Neuronal stem cell (in vitro differentiated cells): Measurements from ENCODE around the gene GAS6.

ENCODE experiments used
- DNase-seq: peaks from one replicate; pipeline ENCODE4 v3.0.0-alpha.2; 2013; ENCODE audit warnings: low spot score
- H2AFZ ChIP-seq: one replicate; pipeline ENCODE4 v1.6.1; 2013; ENCODE audit warnings: mild to moderate bottlenecking, low read length, inconsistent platforms
- H2AK5ac ChIP-seq: 2 replicates; pipeline ENCODE4 v1.6.1; 2013; ENCODE audit warnings: low read depth, mild to moderate bottlenecking, inconsistent platforms, low read length, moderate library complexity, mixed read lengths
- H2BK120ac ChIP-seq: 2 replicates; pipeline ENCODE4 v1.6.1; 2013; ENCODE audit warnings: low read depth, mild to moderate bottlenecking, inconsistent platforms, low read length, moderate library complexity, mixed read lengths
- H2BK12ac ChIP-seq: one replicate; pipeline ENCODE4 v1.6.1; 2013; ENCODE audit warnings: low read length, inconsistent platforms
- H2BK15ac ChIP-seq: 2 replicates; pipeline ENCODE4 v1.6.1; 2013; ENCODE audit warnings: mild to moderate bottlenecking, low read length, inconsistent platforms, mixed read lengths
- H2BK5ac ChIP-seq: one replicate; pipeline ENCODE4 v1.6.1; 2013; ENCODE audit warnings: inconsistent platforms, mild to moderate bottlenecking, low read length, moderate library complexity
- H3K14ac ChIP-seq: one replicate; pipeline ENCODE4 v1.6.1; 2013; ENCODE audit warnings: low read length, inconsistent platforms
- H3K18ac ChIP-seq: 2 replicates; pipeline ENCODE4 v1.6.1; 2013; ENCODE audit warnings: low read length, inconsistent platforms
- H3K23ac ChIP-seq: 2 replicates; pipeline ENCODE4 v1.6.1; 2013; ENCODE audit warnings: low read depth, mild to moderate bottlenecking, mixed read lengths, low read length, inconsistent platforms; ENCODE audit not compliant: poor library complexity
- H3K27ac ChIP-seq: replicated peaks from 3 replicates; pipeline ENCODE4 v1.5.1; 2013; ENCODE audit warnings: low read length, inconsistent platforms
- H3K27me3 ChIP-seq, 3 experiments: 2 replicates each; pipeline ENCODE4 v1.6.1; 2013; ENCODE audit warnings: low read length in 3 of 3, mild to moderate bottlenecking in 2 of 3, inconsistent platforms in 1 of 3, low read depth in 1 of 3, mixed read lengths in 1 of 3, moderate library complexity in 1 of 3; ENCODE audit not compliant: control insufficient read depth in 3 of 3, insufficient read depth in 3 of 3
- H3K36me3 ChIP-seq, 2 donors: replicated peaks in 1 of 2; 2 replicates each; pipeline ENCODE4 v1.6.1; 2013; ENCODE audit warnings: low read length in 2 of 2; ENCODE audit not compliant: control insufficient read depth in 2 of 2, insufficient read depth in 2 of 2
- H3K4ac ChIP-seq: 2 replicates; pipeline ENCODE4 v1.6.1; 2013; ENCODE audit warnings: inconsistent platforms, mild to moderate bottlenecking, low read length, moderate library complexity
- H3K4me1 ChIP-seq, 2 donors: 1 replicate in 1 of 2; 2 replicates in 1 of 2; pipeline ENCODE4 v1.6.1; 2013; ENCODE audit warnings: low read length in 2 of 2, low read depth in 1 of 2; ENCODE audit not compliant: control insufficient read depth in 2 of 2, insufficient read depth in 1 of 2
- H3K4me2 ChIP-seq: one replicate; pipeline ENCODE4 v1.6.1; 2013; ENCODE audit warnings: mild to moderate bottlenecking, low read length, inconsistent platforms; ENCODE audit not compliant: insufficient read depth, poor library complexity, severe bottlenecking
- H3K4me3 ChIP-seq, 2 donors: 2 replicates each; pipeline ENCODE4 v1.5.1; 2013; ENCODE audit warnings: low read length in 2 of 2, mild to moderate bottlenecking in 2 of 2, inconsistent platforms in 1 of 2, moderate library complexity in 1 of 2
- H3K79me1 ChIP-seq: one replicate; pipeline ENCODE4 v1.6.1; 2013; ENCODE audit warnings: low read depth, mild to moderate bottlenecking, inconsistent platforms, low read length, moderate library complexity
- H3K9ac ChIP-seq: one replicate; pipeline ENCODE4 v1.6.1; 2013; ENCODE audit warnings: mild to moderate bottlenecking, low read depth, low read length, inconsistent platforms; ENCODE audit not compliant: poor library complexity
- H3K9me3 ChIP-seq, 2 donors: replicated peaks in 1 of 2; 2 replicates each; pipeline versions ENCODE3 to v1.6.1; 2013; ENCODE audit warnings: low read length in 2 of 2, mild to moderate bottlenecking in 2 of 2, inconsistent platforms in 1 of 2, low read depth in 1 of 2, mixed read lengths in 1 of 2, moderate library complexity in 1 of 2; ENCODE audit not compliant: control insufficient read depth in 2 of 2, insufficient read depth in 1 of 2
- H4K8ac ChIP-seq: one replicate; pipeline ENCODE4 v1.6.1; 2013; ENCODE audit warnings: low read depth, mild to moderate bottlenecking, inconsistent platforms, low read length, moderate library complexity
- H4K91ac ChIP-seq: one replicate; pipeline ENCODE4 v1.6.1; 2013; ENCODE audit warnings: low read length, low read depth, mild to moderate bottlenecking, inconsistent platforms; ENCODE audit not compliant: poor library complexity
- WGBS, 2 donors: extraction: QIAGEN DNeasy Blood & Tissue Kit; methylation state at CpG; one replicate each; pipeline ENCODE4 v1.1.7; 2013; ENCODE audit warnings: missing lambda C conversion rate in 2 of 2, mixed read lengths in 1 of 2; ENCODE audit not compliant: insufficient read length in 2 of 2, insufficient replicate concordance in 1 of 2; ENCODE audit errors: extremely low coverage in 2 of 2; 5-methylcytosine and 5-hydroxymethylcytosine counted together

The GAS6 gene

GRCh38 chr13:113783966-113784644 is 79.8 kb downstream of the GAS6 start:
- H3K4me3 ChIP-seq = no peak overlapping the region
- no peak overlapping the region for H2BK120ac ChIP-seq
- H3K4ac ChIP-seq = no peak overlapping the region
- H3K4me2 ChIP-seq = no peak overlapping the region
- no peak overlapping the region for H4K91ac ChIP-seq
- H2BK12ac ChIP-seq = no peak overlapping the region
- WGBS, 2 donors = no CpG with 5 or more reads among the region's 10 CpGs
- H3K27me3 ChIP-seq = peaks cover 0 to 30% (median 0%) of the 10 kb centered on the region in 3 experiments
- H3K27ac ChIP-seq = no peak overlapping the region
- H3K18ac ChIP-seq = no peak overlapping the region
- peaks cover 0 to 4% of the 10 kb centered on the region in 2 donors for H3K4me1 ChIP-seq
- no peak overlapping the region for H2AFZ ChIP-seq
- peaks cover 4 to 9% of the 10 kb centered on the region in 2 donors for H3K9me3 ChIP-seq
- H4K8ac ChIP-seq = no peak overlapping the region
- peaks cover 0 to 2% of the 10 kb centered on the region in 2 donors for H3K36me3 ChIP-seq
- no peaks in the 10 kb centered on the region for H3K79me1 ChIP-seq
- no peak overlapping the region for H2AK5ac ChIP-seq
- no peak overlapping the region for H2BK5ac ChIP-seq
- no peak overlapping the region for H3K9ac ChIP-seq
- DNase-seq = no peak
- no peak overlapping the region for H3K23ac ChIP-seq
- no peak overlapping the region for H2BK15ac ChIP-seq
- H3K14ac ChIP-seq = no peak overlapping the region

- peaks cover 0 to 34% (median 0%) of the 10 kb centered on the region in 3 experiments for H3K27me3 ChIP-seq
- peaks cover 0 to 3% of the 10 kb centered on the region in 2 donors for H3K4me1 ChIP-seq
- H3K9ac ChIP-seq = no peak overlapping the region
- no peak overlapping the region for H3K23ac ChIP-seq
- no CpG with 5 or more reads among the region's 12 CpGs for whole genome bisulfite sequencing, 2 donors
- H3K14ac ChIP-seq = no peak overlapping the region
- H3K4me2 ChIP-seq = no peak overlapping the region
- H4K91ac ChIP-seq = no peak overlapping the region
- no peak overlapping the region for H3K4me3 ChIP-seq
- no peak overlapping the region for H3K27ac ChIP-seq
- no peak overlapping the region for H4K8ac ChIP-seq
- H3K9me3 ChIP-seq = peaks cover 4 to 9% of the 10 kb centered on the region in 2 donors
- no peak overlapping the region for H2AK5ac ChIP-seq
- no peak overlapping the region for H2BK5ac ChIP-seq
- no peak overlapping the region for H3K4ac ChIP-seq
- no peak overlapping the region for H2BK12ac ChIP-seq
- DNase-seq = no peak
- no peaks in the 10 kb centered on the region for H3K79me1 ChIP-seq
- H3K18ac ChIP-seq = peak overlapping the region; percentile 13
- no peak overlapping the region for H2BK15ac ChIP-seq
- H2AFZ ChIP-seq = no peak overlapping the region
- H3K36me3 ChIP-seq = peaks cover 0 to 2% of the 10 kb centered on the region in 2 donors
- no peak overlapping the region for H2BK120ac ChIP-seq
Observed at GRCh38 chr13:113783200-113783881, 80.5 kb downstream of the GAS6 start.

DNA sequence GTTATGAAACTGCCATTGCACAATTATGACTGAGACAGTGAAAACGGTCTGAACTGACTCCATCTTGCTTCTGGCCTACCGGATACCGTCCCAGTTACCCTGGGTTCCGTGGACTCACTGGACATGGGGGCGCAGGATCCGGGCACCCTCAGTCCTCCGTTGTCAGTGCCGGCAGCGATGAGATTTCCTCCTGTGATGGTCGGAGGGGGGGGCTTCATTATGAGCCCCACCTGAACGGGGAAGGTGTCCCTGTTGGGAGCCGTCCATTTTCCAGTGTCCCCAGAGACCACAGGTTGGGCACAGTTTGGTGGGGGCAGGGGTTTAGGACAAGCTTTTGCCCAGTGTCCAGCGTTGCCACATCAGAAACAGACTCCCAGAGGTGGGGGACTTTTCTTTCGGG is 81.4 kb downstream of the GAS6 start:
- WGBS, 2 donors = no CpG with 5 or more reads among the region's 14 CpGs
- no peak overlapping the region for H3K9ac ChIP-seq
- H3K79me1 ChIP-seq = no peaks in the 10 kb centered on the region
- no peak overlapping the region for H3K4me3 ChIP-seq
- no peak overlapping the region for H2AFZ ChIP-seq
- peaks cover 0 to 2% of the 10 kb centered on the region in 2 donors for H3K36me3 ChIP-seq
- peaks cover 4 to 7% of the 10 kb centered on the region in 2 donors for H3K9me3 ChIP-seq
- H2BK5ac ChIP-seq = no peak overlapping the region
- no peak for DNase-seq
- H3K27me3 ChIP-seq = peaks cover 0 to 38% (median 0%) of the 10 kb centered on the region in 3 experiments
- no peak overlapping the region for H2BK12ac ChIP-seq
- H3K14ac ChIP-seq = no peak overlapping the region
- no peaks in the 10 kb centered on the region for H3K4me1 ChIP-seq
- no peak overlapping the region for H3K4me2 ChIP-seq
- no peak overlapping the region for H4K91ac ChIP-seq
- H3K27ac ChIP-seq = no peak overlapping the region
- H4K8ac ChIP-seq = no peak overlapping the region
- H3K18ac ChIP-seq = no peak overlapping the region
- H3K23ac ChIP-seq = no peak overlapping the region
- no peak overlapping the region for H2BK120ac ChIP-seq
- no peak overlapping the region for H3K4ac ChIP-seq
- H2BK15ac ChIP-seq = no peak overlapping the region
- H2AK5ac ChIP-seq = no peak overlapping the region

DNA sequence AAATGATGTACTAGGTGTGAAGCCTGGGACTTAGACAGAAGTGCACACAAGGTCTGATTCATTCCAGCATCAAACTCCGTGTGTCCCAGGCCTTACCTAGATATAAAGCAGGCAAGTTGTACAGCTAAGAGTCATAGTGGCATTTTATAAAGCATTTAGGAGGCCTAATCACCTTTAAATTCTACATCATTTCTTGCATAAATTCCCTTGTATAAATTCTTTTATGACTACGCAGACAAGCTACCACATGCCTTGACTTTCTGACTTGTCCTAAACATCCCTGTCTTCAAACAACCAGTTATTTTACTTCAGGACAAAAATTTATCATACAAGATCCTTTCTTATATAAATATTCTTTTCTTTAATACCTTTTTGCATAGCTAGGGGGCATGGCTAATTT is 82.3 kb downstream of the GAS6 start:
- no peak overlapping the region for H2AFZ ChIP-seq
- DNase-seq = no peak
- no peak overlapping the region for H3K27ac ChIP-seq
- H2AK5ac ChIP-seq = no peak overlapping the region
- no peaks in the 10 kb centered on the region for H3K79me1 ChIP-seq
- no CpG with 5 or more reads among the region's 2 CpGs for WGBS, 2 donors
- H3K14ac ChIP-seq = no peak overlapping the region
- H2BK15ac ChIP-seq = no peak overlapping the region
- no peak overlapping the region for H3K4me2 ChIP-seq
- no peak overlapping the region for H3K4ac ChIP-seq
- H3K9ac ChIP-seq = no peak overlapping the region
- no peak overlapping the region for H3K4me3 ChIP-seq
- no peak overlapping the region for H3K23ac ChIP-seq
- peaks cover 0 to 38% (median 0%) of the 10 kb centered on the region in 3 experiments for H3K27me3 ChIP-seq
- H2BK120ac ChIP-seq = no peak overlapping the region
- peaks cover 0 to 2% of the 10 kb centered on the region in 2 donors for H3K36me3 ChIP-seq
- no peak overlapping the region for H4K8ac ChIP-seq
- no peaks in the 10 kb centered on the region for H3K4me1 ChIP-seq
- H4K91ac ChIP-seq = no peak overlapping the region
- H3K9me3 ChIP-seq = peaks cover 4 to 7% of the 10 kb centered on the region in 2 donors
- no peak overlapping the region for H3K18ac ChIP-seq
- H2BK5ac ChIP-seq = no peak overlapping the region
- no peak overlapping the region for H2BK12ac ChIP-seq
